HG03439 (cell line): Measurements from ENCODE around the gene TTC39C.

ENCODE experiments used
- ATAC-seq: cut with Tn5 transposase; IDR thresholded peaks from one replicate; pipeline ENCODE4 v1.9.1; 2021; ENCODE audit warnings: mild to moderate bottlenecking, moderate library complexity; ENCODE audit not compliant: unreplicated experiment

TTC39C gene

GRCh38 chr18:24177499-24178133 is 163.1 kb downstream of the TTC39C start:
- no peak for ATAC-seq

- no peak for ATAC-seq
Measured at GRCh38 chr18:24180048-24180447, 165.5 kb downstream of the TTC39C start.

- ATAC-seq, result no peak
Measured at GRCh38 chr18:24181806-24182205, 167.3 kb downstream of the TTC39C start.
